Measurements from ENCODE around the gene ST14.

The ST14 gene

DNA sequence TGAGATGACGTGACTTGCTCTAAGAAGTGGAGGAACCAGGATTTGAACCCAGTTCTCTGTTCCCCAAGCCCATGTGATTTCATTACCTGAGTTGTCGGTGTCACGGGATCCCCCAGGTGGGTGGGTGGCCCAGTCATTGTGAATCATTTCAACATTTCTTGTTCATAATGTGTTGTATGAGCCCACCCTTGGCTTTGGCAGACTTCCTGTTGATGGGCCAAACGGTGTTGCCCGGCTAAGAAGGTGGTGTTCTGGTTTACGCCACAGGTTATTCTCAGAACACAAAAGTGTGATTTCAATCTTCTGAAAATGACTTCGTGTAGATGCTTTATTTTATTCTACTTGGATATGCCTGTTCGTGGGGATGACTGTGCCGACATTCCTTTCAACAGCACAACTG lies 21.6 kb upstream of the ST14 start:
- no peak for DNase-seq

DNA sequence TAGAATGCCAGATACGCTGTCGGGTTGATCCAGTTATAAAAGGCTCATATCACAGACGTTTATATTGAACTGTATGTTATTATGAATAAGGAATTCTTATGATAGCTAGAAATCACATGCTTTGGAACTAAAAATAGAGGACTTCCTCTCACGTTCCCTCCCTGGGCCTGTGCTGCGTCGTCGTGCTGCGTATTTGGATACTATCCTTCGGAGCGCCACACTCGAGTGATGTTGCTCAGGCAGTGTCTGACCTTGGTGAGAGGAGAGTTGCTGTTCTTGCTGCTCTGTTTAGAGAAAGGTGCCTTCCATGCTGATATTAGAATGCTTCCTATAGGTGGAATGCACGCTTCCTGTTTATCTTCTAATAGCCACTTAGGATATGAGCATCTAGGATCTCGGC lies 20.2 kb upstream of the ST14 start:
- DNase-seq = no peak

DNA sequence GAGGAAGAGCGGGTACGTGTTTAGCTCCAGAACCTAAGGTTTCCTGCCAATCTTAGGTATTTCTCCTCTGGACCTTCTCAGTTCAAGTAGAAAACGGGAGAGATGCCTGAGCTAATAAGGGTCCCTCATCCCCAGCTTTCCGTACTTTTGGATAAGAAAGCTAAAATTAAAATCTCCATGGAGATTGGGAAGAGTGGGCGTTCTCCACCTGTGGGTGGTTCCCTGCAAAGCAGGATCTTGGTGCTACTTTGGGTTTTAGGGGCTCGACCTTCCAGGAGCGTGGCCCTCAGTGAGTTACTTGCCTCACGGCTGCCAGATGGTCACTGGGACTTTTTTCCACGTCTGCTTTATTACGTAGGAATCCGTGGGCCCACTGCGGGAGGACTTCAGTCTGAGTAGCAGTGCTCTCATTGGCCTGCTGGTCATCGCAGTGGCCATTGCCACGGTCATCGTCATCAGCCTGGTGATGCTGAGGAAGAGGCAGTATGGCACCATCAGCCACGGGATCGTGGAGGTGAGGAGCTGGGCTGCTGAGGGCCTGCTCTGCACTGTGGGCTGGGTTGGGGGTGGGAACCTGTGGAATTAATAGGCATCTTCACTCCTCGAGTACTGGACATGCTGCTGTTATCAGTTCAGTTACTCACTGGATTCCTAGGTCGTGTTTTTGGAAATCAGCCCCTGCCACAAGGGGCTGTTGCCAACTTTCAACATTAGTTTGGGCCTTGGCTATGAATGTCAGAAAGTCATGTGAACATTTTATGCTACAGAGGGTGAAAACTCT lies 17.8 kb upstream of the ST14 start:
- no peak for DNase-seq

DNA sequence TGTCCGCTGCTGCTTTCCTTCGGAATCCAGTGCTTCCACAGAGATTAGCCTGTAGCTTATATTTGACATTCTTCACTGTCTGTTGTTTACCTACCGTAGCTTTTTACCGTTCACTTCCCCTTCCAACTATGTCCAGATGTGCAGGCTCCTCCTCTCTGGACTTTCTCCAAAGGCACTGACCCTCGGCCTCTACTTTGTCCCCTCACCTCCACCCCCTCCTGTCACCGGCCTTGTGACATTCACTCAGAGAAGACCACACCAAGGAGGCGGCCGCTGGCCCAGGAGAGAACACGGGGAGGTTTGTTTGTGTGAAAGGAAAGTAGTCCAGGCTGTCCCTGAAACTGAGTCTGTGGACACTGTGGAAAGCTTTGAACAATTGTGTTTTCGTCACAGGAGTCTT lies 15.4 kb upstream of the ST14 start:
- DNase-seq = no peak

DNA sequence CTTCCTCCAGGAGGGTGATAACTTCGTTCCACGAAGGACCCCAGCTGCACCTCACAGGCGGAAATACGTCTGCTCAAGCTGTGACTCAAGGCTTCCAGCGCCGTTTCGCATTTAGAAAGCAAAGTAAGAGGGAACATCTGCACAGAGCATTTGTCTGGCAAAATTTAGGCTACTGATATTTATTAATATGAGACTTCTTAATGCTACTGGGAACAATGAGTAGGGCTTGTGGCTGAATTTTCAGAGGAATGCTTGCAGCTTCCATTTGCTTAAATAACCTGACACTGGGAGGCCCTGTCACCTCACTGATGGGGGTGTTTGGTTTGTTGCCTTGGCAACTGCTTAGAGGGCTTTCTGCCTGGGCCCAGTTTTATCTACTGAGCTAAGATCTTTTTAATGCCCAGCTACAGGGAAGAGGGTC lies 14.7 kb upstream of the ST14 start:
- no peak for DNase-seq

DNA sequence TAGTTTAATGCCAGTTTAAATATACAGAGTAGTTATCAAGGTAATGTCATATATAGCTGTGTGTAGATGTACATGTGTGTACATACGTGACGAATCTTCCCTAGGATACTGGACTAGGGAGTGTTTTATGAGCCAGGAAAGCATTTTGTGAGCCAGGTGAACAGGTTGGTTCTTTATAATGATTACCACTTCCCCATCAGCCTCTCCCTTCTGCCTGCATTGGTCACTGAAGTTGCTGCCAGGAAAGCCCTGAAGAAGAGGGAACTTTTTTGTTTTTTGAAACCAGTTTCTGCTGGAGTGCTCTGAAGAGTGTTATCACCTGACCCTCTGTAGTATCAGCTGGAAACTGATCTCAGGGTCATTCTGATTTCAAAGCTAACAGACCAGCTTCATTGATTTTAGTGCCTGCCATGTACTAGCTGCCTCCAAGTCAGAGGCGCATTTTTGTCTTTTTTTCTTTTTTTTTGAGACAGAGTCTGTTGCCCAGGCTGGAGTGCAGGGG lies 14.2 kb upstream of the ST14 start:
- no peak for DNase-seq

DNA sequence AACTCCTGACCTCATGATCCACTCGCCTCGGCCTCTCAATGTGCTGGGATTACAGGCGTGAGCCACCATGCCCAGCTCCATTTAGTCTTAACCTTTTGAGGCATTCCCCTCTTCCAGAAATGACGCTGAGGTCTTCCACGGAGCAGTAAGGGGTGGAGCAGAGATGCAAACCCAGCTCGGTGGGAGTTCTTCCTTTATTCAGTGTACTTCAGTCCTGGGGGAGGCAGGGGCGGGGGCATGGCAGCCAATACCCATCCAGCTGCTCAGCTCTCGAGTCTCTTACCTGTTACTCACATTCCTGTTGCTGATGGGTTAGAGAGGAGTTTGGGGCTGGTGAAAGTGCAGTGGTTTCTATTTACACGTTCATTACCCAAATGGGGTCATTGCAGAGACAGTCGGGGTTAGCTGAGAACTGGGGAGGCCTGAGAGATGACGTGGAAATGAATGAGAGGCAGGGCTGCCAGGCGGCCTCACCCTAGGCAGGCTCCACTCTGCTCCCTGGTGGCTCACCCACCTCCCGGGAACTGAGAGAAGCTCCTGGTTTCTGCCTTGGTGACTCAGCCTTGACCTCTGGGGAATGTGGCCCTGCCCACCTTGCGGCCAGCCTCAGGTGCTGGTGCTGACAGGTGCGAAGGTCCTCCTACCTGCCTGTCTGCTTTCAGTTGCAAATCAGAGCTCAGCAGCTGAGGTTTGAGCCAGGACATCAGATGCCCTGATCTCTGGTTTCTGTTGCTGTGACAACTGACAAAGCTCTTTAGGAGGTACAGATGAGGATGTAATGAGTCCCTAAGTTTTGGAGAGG lies 13.4 kb upstream of the ST14 start:
- DNase-seq = no peak

DNA sequence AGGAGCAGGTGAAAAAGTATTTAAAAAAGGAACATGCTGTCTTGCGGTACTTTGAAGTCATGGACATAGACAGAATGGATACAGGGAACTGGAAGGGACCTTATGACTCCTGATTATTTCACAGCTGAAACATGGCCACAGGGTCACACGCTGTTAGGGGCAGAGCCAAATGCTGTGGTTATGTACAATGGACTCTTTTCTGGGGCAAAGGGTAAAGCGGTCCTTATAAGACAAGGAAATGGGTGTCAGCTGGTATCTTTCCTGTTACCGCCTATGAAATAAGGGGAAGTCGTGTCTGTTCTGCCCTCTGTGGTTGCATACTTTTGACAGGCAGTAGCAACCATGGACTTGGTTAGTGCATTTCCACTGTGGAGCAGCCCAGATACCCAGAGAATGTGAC lies 12.8 kb upstream of the ST14 start:
- DNase-seq = no peak

DNA sequence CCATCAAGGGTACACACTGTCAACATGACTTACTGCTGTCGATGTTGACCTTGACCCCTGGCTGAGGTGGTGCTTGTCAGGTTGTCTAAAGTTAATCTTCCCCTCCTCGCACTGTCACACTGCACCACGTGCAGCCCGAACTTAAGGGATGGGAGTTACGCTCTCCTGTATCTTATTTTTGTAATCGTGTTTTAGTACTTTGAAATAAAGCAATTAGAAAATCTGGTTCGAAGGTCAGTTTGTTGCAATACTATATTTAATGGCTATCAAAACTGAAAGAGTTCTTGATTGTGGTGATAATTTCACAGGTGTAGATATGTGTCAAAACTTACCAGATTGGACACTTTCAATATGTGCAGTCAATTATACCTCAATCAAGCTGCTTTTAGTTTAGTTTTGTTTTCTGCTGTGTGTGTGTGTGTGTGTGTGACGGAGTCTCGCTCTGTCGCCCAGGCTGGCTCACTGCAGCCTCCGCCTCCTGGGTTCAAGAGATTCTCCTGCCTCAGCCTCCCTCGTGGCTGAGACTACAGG lies 10.7 kb upstream of the ST14 start:
- DNase-seq = no peak

DNA sequence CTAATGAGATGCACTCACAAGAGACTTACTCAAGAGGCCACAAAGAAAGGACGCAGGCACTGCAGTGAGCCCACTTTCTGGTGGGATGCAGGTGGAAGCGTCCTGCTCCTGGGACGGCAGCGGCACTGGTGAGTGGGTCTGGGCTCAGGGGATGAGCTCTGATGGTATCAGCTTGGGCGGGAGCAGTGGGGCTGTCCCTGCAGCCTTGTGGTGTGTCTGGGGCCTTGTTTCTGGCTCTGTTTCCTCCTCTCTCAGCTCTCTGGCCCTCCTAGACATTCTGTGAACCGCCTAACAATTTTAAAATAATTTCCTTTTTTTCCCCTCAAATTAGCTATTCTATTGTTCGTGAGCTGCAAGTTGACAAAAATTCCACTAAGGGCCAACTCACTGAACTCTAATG lies 8.8 kb upstream of the ST14 start:
- DNase-seq = no peak

DNA sequence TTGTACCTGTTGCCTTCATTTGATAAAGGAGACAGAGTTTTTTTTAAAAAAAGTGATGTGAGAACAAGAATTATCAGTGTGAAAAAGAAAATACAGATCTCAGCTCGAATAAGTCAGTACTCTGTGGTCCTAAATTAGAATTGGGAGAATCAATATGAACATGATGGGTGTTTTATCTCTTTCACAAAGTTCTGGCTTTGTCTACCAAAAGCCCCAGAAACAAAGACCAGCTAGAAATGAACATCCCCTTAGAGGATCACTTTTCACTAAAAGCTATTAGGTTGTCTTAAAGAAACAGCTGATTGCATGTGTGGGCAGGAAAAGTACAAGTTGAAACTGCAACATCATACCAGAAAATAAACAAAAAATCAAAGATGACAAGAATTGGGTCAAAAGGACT lies 8.4 kb upstream of the ST14 start:
- DNase-seq = no peak

DNA sequence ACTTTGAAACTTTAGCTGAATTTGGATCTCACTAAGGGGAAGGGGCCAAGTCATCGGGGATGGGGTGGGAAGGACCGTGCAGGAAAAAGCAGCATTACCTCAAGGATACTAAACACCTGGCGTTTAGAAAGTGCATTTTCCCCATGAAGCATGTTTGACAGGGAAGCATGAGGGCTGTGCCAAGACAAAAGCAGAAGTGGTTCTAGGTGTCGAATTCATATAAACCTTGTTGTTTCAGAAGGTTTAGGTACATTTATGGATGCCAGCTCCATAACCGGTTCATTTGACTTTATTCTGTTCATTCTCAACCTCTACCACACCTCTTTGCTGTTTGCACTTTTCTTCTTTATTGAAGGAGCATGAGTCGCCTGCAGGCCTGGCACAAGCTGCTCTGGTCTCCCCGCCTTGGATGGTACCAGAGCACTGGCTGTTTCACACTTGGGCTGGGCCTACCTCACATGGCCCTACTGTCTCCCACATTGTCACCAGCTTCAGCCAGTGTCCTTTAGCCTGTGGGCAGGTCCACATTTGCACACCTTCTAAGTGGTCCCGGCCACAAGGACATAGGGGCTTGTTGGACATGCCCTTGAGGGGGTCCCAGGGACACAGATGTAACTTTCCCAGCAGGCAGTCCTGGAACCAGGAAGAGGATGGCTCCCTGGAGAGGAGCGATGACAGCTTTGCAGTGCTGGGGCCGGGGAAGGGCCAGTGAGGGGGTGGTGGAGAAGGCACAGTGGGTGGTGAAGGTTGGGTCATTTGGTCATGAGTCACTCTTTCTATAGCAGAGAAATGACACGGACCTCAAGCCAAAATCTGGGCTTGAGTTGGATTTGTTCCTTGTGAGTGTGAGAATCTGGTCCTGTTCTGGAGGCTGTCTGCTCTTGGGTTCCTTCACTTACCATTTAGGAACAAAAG lies 3.2 kb upstream of the ST14 start:
- DNase-seq = no peak

DNA sequence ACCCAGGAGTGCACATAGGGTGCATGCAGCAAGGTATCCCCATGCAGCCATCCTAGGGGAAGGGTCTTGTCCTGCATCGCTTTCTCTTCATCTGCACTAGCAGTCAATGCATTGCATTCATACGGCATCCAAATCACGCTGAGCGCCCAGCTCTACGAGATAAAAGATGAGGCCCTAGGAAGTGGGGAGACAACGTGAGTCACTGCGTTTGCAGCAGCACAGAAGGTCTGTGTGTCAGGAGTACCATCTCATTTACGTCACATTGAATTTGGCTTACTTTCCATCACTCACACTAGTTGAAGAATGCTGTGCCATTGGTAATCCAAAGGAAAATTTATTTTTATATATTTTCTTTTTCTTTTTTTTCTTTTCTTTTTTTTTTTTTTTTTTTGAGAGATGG lies 2.5 kb upstream of the ST14 start:
- DNase-seq = no peak

DNA sequence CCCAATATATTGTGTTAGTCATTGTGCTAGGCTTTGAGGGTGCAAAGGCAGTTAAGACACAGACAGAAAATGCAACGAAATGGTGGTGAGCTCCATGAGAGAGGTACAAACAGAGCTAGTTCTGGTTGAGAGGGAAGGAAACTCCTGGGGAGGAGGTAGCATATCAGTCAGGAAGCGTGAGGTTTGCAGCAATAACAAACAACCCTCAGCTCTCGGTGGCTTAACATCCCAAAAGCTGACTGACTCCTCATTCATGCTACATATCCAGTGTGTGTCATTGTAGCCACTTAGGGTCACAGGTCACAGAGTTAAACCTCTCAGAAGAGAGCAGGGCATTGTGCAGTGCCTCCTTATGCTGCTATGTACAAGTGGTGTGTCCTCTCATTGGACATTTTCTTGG lies 1.7 kb upstream of the ST14 start:
- DNase-seq = no peak

DNA sequence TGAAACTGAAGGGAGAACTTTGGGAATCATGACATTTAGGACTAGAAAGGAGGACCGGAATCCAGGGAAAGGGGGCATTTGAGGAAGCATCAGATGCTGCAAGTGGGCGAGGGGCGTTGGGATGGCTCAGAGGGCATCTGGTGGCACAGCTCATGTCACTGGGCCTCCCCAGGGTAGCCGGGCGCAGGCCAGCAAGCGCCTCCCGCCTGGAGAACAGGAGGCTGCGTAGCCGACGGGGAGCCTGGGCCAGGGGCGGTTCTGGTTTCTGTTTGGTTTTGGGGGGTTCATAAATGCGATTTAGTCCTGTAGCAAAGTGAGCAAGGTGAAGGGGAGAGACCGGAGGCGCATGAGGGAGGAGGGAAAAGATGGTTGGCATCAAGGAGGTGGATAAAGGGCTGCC lies 443 bp upstream of the ST14 start:
- DNase-seq = no peak

DNA sequence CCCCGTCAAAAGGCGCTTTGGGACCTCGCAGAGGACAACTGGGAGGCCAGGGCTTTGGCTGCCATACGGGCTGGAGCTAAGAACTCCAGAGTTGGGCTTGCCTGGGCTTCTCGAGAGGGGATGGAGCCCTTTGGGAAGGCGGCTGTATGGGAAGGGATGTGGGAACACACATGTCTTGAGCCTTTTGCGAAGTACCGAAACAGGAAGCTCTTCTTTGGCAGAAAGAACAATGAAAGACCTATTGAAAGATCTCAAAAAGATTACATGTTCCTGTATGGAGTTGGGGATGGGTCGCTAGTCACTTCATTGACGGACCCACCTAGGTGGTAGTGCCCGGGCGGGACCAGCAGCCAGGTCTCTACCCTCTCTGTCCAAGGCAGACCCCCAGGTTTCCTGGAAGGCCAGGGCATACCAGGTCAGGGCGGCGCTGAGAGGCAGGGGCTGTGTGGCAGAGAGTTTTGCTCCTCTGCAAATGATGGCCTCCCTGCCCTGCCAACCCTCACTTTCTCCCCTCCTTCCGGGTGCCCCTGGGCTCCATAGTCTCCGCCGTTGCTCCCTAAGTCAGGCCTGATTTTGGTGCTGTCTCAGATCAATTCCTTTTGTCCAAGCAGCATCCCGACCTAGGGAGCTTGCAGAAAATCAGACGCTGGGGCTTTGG lies 1.0 kb downstream of the ST14 start:
- no peak for DNase-seq

DNA sequence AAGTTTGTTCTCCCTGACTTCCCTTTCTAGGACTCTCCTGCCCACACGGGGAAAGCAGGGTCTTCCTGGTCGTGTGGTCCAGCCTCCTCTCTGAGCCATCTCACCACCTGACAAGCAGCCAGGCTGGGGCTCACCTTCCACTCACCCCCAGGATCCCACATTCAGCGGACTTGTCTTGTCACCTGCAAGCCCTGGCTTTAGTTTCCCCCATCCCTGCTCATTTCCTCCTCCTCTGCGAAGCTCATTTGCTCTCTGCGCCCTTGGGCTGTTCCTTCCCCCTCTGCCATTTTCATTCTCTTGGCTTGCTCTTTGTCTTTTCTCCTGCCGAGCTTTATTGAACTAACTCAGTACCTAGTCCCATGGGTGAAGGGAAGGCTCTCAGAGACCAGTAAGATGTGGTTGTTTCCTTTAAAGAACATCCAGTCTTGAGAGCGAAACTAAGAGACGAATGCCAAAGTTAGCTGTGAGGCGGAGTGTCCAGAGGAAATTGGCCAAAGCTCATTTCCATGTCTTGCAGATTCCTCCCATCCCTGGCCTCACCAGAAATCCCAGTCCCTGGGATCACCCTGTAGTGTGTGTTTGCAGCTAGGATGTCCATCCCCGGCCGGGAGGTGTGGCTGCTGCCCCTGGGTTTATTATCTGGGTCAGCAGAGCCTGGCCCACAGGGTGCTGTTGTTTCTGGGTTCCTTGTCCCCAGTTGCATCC lies 2.0 kb downstream of the ST14 start:
- no peak for DNase-seq

DNA sequence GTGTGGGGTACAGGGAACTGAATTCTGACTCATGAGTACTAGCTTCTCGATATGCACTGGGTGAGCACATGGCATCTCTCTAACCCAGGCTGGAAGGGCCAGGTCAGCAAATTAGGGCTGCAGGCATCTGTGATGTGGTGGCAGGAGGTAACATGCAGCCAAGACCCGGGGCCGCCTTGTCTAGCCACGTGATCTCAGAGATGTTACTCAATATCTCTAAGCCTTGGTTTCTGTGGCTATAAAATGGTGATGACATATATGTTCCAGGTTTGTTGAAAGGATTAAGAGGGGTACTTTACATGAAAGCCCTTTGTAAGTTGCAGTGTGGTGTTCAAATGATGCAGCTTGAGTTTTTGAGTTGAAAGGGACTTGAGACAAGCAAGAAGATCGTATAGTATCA lies 3.2 kb downstream of the ST14 start:
- DNase-seq = no peak

DNA sequence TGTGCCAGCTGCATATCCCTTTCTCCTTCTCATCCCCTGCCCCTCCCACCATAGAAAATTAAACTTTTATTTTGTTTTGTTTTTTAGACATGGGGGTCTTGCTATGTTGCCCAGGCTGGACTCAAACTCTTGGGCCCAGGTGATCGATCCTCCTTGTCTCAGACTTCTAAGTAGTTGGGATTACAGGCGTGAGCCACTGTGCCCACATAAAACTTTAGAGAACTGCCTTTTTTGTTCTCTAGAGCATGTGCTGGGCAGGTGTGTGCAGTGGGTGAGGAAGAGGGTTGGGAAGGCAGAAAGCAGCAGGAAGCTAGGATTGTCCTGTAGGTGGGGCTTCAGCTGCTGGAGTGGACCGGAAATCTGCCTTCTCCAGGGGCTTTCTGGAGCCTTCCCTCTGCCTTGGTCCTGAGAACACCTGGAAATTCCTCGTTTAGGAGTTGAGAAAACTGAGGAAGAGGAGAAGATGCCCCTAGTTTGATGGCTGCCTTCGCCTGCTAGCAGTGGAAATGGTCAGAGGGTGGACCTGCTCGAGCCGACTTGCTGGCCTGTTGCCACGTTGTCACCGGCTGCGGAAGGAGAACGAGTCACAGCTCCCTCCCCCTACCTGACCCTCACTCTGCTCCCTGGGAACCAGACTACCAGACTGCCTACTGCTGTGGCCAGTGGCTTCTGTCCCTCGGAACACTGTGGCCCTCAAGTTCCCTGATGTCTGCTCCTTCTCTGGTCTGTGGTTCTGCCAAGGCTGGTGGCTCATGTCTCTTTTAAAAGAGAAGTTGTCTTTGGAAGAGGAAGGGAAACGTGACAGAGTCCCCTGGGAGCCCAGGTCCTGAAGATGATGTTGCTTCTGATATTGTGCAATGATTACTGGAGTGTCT lies 4.0 kb downstream of the ST14 start:
- no peak for DNase-seq

DNA sequence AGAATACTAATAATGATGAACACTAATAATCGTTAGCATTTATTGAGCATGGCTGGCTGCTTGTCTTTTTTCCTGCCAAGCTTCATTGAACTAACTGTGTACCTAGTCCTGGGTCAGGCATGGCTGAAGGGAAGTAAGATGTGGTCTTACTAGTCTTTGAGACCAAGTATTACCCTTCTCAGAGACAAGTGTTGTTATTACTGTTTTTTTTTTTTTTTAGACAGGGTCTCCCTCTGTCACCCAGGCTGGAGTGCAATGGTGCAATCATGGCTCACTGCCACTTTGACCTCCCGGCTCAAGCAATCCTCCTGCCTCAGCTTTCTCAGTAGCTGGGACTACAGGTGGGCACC lies 4.6 kb downstream of the ST14 start:
- no peak for DNase-seq

Measured in GOT3 (cell line).